Measurements from ENCODE around the gene SNAPC1. TPM values are rescaled to one million over a fixed set of nuclear protein-coding genes. Genes with fewer than 3 reads are reported as not detected.

The SNAPC1 gene
- total and polyA plus RNA-seq, 11 donors: 5.9 to 9.0 (median 6.5) TPM

GRCh38 chr14:61774861-61775260 is 12.6 kb downstream of the SNAPC1 start:
- H3K4me1 ChIP-seq: peaks cover 0 to 4% (median 0%) of the 10 kb centered on the region in 12 donors
- peaks cover 0 to 97% (median 91%) of the 10 kb centered on the region in 9 donors for H3K36me3 ChIP-seq
- WGBS, 4 donors: 92 to 100% (median 98%) methylated on average over 1 of the region's 1 CpG
- no peak for DNase-seq
- intact Hi-C loops (cut with DNase I): no loop called here
- ATAC-seq: no peak
- no peak overlapping the region for H3K27ac ChIP-seq
- H3K4me3 ChIP-seq: no peak overlapping the region
- no peaks in the 10 kb centered on the region for H3K9me3 ChIP-seq
- H3K27me3 ChIP-seq: no peaks in the 10 kb centered on the region
- TF ChIP-seq POLR2A (IDR thresholded peaks at IDR 0.05): no peak
- TF ChIP-seq CTCF (IDR thresholded peaks at IDR 0.05): no peak

- H3K27ac ChIP-seq: no peak overlapping the region
- H3K36me3 ChIP-seq: peaks cover 0 to 99% (median 96%) of the 10 kb centered on the region in 9 donors
- no peak for TF ChIP-seq CTCF (IDR thresholded peaks at IDR 0.05)
- no peak for TF ChIP-seq POLR2A (IDR thresholded peaks at IDR 0.05)
- no peaks in the 10 kb centered on the region for H3K9me3 ChIP-seq
- H3K27me3 ChIP-seq: no peaks in the 10 kb centered on the region
- H3K4me3 ChIP-seq: no peak overlapping the region
- no peaks in the 10 kb centered on the region for H3K4me1 ChIP-seq
- ATAC-seq: no peak
- 72 to 88% (median 82%) methylated on average over 3 of the region's 3 CpGs for WGBS, 4 donors
- DNase-seq: no peak
- intact Hi-C loops (cut with DNase I): no loop called here
Observed at GRCh38 chr14:61780125-61780524, 17.9 kb downstream of the SNAPC1 start.

DNA sequence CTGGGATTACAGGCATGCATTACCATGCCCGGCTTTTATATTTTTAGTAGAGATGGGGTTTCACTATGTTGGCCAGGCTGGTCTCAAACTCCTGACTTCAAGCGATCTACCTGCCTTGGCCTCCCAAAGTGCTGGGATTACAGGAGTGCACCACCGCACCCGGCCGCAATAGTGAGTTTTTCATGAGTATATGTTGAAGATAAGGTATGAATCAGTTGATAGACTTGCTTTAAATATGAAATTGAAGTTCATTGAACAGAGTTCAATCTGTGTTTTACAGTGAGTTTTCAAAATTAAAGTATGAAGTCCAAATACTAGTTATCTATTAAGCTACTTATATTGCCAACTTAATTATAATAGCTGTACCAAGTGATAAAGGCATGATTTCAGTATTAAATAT is 35.1 kb downstream of the SNAPC1 start:
- WGBS, 4 donors: 94 to 98% (median 97%) methylated on average over 5 of the region's 5 CpGs
- intact Hi-C loops (cut with DNase I): no loop called here
- no peak for ATAC-seq
- DNase-seq: no peak
- Histone ChIP-seq H3K36me3 (peaks cover 0 to 48% (median 31%) of the 10 kb centered on the region in 9 donors), H3K4me1 (no peaks in the 10 kb centered on the region), H3K9me3 (no peaks in the 10 kb centered on the region), H3K27ac (no peak overlapping the region), H3K4me3 (no peak overlapping the region), H3K27me3 (no peaks in the 10 kb centered on the region)
- TF ChIP-seq POLR2A (IDR thresholded peaks at IDR 0.05) (no peak), CTCF (IDR thresholded peaks at IDR 0.05) (no peak)

GRCh38 chr14:61802010-61802568 is 39.9 kb downstream of the SNAPC1 start:
- ATAC-seq (no peak), DNase-seq (no peak)
- TF ChIP-seq CTCF (IDR thresholded peaks at IDR 0.05): no peak
- TF ChIP-seq POLR2A (IDR thresholded peaks at IDR 0.05): no peak
- intact Hi-C loops (cut with DNase I): no loop called here
- Histone ChIP-seq H3K4me1 (no peaks in the 10 kb centered on the region), H3K4me3 (no peak overlapping the region), H3K9me3 (no peaks in the 10 kb centered on the region), H3K27me3 (no peaks in the 10 kb centered on the region), H3K36me3 (peaks cover 0 to 9% (median 0%) of the 10 kb centered on the region in 9 donors), H3K27ac (no peak overlapping the region)
- 80 to 94% (median 92%) methylated on average over 2 of the region's 2 CpGs for WGBS, 4 donors

Data from heart left ventricle (tissue), 16 donors.